ENCODE results near the gene DGKH. TPM values are rescaled to one million over a fixed set of nuclear protein-coding genes. Genes with fewer than 3 reads are reported as not detected.

Gene DGKH
- total RNA-seq, 4 donors from 2014 or later = 15.0 to 20.8 (median 17.1) TPM

GRCh38 chr13:42228527-42228926 lies 180.1 kb downstream of the DGKH start:
- Histone ChIP-seq H3K27ac (replicated peaks in 1 of 4) (no peak overlapping the region), H3K27me3 (no peaks in the 10 kb centered on the region), H3K4me3 (no peak overlapping the region), H3K9me3 (no peaks in the 10 kb centered on the region), H3K4me1 (no peaks in the 10 kb centered on the region), H3K36me3 (peaks cover 6 to 43% (median 20%) of the 10 kb centered on the region in 4 donors)
- DNase-seq (ENCODE audit: extremely low spot score) = no peak
- WGBS = 100% methylated on average over 1 of the region's 1 CpG
- intact Hi-C loops (cut with DNase I) = no loop called here
- no peak for TF ChIP-seq POLR2AphosphoS5 (IDR thresholded peaks at IDR 0.05)
- TF ChIP-seq EP300 (IDR thresholded peaks at IDR 0.05) = no peak
- TF ChIP-seq POLR2A (IDR thresholded peaks at IDR 0.05; ENCODE audit: low read depth) = no peak

GRCh38 chr13:42229287-42229686 lies 180.8 kb downstream of the DGKH start:
- Histone ChIP-seq H3K27ac (replicated peaks in 1 of 4) (no peak overlapping the region), H3K9me3 (no peaks in the 10 kb centered on the region), H3K27me3 (no peaks in the 10 kb centered on the region), H3K4me1 (no peaks in the 10 kb centered on the region), H3K36me3 (peaks cover 6 to 35% (median 19%) of the 10 kb centered on the region in 4 donors), H3K4me3 (no peak overlapping the region)
- DNase-seq (ENCODE audit: extremely low spot score) = no peak
- TF ChIP-seq EP300 (IDR thresholded peaks at IDR 0.05) = no peak
- no peak for TF ChIP-seq POLR2AphosphoS5 (IDR thresholded peaks at IDR 0.05)
- TF ChIP-seq POLR2A (IDR thresholded peaks at IDR 0.05; ENCODE audit: low read depth) = no peak
- TF ChIP-seq CTCF (IDR thresholded peaks at IDR 0.05) = no peak
- WGBS = 80% methylated on average over 3 of the region's 3 CpGs
- intact Hi-C loops (cut with DNase I) = no loop called here

- no peak for TF ChIP-seq CTCF (IDR thresholded peaks at IDR 0.05)
- no peak for TF ChIP-seq POLR2AphosphoS5 (IDR thresholded peaks at IDR 0.05)
- TF ChIP-seq EP300 (IDR thresholded peaks at IDR 0.05) = no peak
- no peak for TF ChIP-seq POLR2A (IDR thresholded peaks at IDR 0.05; ENCODE audit: low read depth)
- no peak overlapping the region for H3K4me3 ChIP-seq
- H3K4me1 ChIP-seq = no peaks in the 10 kb centered on the region
- intact Hi-C loops (cut with DNase I) = no loop called here
- no peaks in the 10 kb centered on the region for H3K9me3 ChIP-seq
- 95% methylated on average over 4 of the region's 4 CpGs for WGBS
- H3K36me3 ChIP-seq = peaks cover 6 to 14% (median 13%) of the 10 kb centered on the region in 4 donors
- DNase-seq (ENCODE audit: extremely low spot score) = no peak
- no peaks in the 10 kb centered on the region for H3K27me3 ChIP-seq
- no peak overlapping the region for H3K27ac ChIP-seq (replicated peaks in 1 of 4)
Observed at GRCh38 chr13:42232671-42233070, 184.2 kb downstream of the DGKH start.

GRCh38 chr13:42233726-42234125 lies 185.3 kb downstream of the DGKH start:
- no peaks in the 10 kb centered on the region for H3K9me3 ChIP-seq
- H3K4me3 ChIP-seq = no peak overlapping the region
- H3K4me1 ChIP-seq = no peaks in the 10 kb centered on the region
- no peaks in the 10 kb centered on the region for H3K27me3 ChIP-seq
- WGBS = 100% methylated on average over 1 of the region's 1 CpG
- no peak for DNase-seq (ENCODE audit: extremely low spot score)
- TF ChIP-seq POLR2AphosphoS5 (IDR thresholded peaks at IDR 0.05) (no peak), POLR2A (IDR thresholded peaks at IDR 0.05; ENCODE audit: low read depth) (no peak), CTCF (IDR thresholded peaks at IDR 0.05) (no peak), EP300 (IDR thresholded peaks at IDR 0.05) (no peak)
- H3K27ac ChIP-seq (replicated peaks in 1 of 4) = no peak overlapping the region
- intact Hi-C loops (cut with DNase I) = no loop called here
- H3K36me3 ChIP-seq = peaks cover 6 to 14% (median 12%) of the 10 kb centered on the region in 4 donors

GRCh38 chr13:42239161-42239560 lies 190.7 kb downstream of the DGKH start:
- Histone ChIP-seq H3K9me3 (no peaks in the 10 kb centered on the region), H3K27me3 (no peaks in the 10 kb centered on the region), H3K4me3 (no peak overlapping the region), H3K4me1 (no peaks in the 10 kb centered on the region), H3K27ac (replicated peaks in 1 of 4) (no peak overlapping the region), H3K36me3 (no peaks in the 10 kb centered on the region)
- WGBS = 91% methylated on average over 1 of the region's 1 CpG
- no peak for TF ChIP-seq POLR2A (IDR thresholded peaks at IDR 0.05; ENCODE audit: low read depth)
- TF ChIP-seq POLR2AphosphoS5 (IDR thresholded peaks at IDR 0.05) = no peak
- no peak for TF ChIP-seq CTCF (IDR thresholded peaks at IDR 0.05)
- no peak for TF ChIP-seq EP300 (IDR thresholded peaks at IDR 0.05)
- no peak for DNase-seq (ENCODE audit: extremely low spot score)
- intact Hi-C loops (cut with DNase I) = no loop called here

All from esophagus muscularis mucosa (tissue), 4 donors.